Anterior cingulate cortex (tissue), 58 donors: Measurements from ENCODE around the gene FAM78B.

Source experiments
- DNase-seq, 58 donors: peaks; one replicate each; lab custom pipeline; 2025; lab: John Stamatoyannopoulos, UW

Gene FAM78B, protein sequence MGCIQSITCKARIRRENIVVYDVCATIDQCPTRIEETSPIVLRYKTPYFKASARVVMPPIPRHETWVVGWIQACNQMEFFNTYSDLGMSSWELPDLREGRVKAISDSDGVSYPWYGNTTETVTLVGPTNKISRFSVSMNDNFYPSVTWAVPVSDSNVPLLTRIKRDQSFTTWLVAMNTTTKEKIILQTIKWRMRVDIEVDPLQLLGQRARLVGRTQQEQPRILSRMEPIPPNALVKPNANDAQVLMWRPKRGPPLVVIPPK

DNA sequence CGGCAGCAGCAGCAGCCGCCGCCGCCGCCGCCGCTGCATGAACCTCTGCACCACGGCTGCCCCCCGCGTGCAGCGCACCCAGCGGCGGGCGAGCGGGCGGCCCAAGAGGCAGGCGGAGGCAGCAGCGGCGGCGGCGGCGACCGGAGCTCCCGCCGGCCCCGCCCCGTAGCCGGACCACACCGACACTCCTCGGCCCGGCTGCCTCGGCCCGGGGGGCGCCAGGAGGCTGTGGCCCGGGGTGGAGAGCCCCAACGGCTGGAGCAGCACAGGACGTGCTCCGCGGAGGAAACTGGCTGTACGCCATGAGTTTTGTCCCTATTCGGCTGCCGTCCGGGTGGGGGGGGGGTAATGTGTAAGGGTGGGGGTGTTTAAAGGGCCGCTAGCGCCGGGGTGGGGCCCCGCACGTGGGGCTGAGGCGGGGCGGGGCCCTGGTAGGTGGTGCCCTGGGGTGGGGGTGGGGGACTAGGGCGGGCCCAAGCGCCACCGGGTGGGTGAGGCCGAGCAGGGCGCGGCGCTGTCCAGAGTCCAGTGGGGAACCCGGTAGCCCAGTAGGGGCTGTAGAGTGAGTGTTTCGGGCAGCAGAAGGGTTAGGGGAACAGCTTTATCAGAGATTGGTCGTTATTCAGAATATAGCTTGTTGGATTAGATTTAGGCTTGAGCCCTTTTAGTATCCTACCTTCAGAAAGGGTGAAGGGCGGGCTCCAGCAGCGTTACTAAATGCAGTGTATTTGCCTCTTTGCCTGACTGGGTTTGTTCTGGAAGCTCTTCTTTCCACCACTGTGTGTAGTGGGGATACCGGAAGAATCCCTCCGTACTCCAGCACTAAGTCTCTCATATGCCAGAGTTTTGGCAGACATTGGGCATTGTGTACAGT, at the start of gene FAM78B:
FAM78B (minus strand) TSS at position 304 of the 874 bp plus-strand sequence. CDS start 753 bp downstream, outside the sequence.
- peak in 53 of 58 donors; percentile 7 to 81 (median 58) for DNase-seq

- DNase-seq: no peak
These were observed 35.7 kb upstream of the FAM78B start for GRCh38 chr1:166202546-166202945.

DNA sequence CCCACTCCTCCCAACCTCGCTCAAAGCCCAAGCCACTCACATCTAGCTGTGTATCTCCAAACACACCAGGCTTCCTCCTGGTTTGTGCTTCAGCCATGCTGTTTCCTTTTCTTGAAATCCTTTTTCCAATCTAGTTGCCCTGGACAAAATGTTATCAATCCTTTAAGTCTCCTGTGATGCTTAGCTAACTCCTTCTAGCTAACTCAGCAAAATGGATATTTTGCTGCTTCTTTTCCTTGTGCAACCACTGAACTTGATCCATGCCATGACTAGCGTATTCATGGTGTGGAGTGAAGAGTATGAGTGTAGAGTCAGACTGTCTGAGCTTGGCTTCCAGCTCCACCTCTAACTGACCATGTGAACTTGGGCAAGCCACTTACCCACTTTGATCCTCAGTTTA, 33.9 kb upstream of the FAM78B start:
- no peak for DNase-seq

- DNase-seq: no peak
These were observed 30.8 kb upstream of the FAM78B start for GRCh38 chr1:166197597-166197996.

DNA sequence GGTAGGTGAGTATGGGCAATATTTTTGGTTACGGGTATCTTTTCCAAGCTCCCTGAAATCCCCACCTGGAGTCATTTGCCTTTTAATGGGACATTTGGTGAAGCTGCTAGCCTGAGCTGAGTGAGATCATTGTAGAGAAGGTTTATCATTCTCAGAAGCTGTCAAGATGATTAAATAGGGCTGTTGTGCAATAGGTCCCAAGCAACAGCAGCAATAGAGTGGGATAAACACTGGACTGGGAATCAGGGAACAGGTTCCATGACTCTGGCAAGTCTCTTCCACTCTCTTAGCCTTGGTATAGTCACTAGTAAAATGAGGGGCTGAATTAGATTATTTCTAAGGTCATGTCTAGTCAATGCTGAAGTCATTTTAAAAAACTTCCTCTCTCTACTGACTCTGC, 30.3 kb upstream of the FAM78B start:
- DNase-seq: no peak

DNA sequence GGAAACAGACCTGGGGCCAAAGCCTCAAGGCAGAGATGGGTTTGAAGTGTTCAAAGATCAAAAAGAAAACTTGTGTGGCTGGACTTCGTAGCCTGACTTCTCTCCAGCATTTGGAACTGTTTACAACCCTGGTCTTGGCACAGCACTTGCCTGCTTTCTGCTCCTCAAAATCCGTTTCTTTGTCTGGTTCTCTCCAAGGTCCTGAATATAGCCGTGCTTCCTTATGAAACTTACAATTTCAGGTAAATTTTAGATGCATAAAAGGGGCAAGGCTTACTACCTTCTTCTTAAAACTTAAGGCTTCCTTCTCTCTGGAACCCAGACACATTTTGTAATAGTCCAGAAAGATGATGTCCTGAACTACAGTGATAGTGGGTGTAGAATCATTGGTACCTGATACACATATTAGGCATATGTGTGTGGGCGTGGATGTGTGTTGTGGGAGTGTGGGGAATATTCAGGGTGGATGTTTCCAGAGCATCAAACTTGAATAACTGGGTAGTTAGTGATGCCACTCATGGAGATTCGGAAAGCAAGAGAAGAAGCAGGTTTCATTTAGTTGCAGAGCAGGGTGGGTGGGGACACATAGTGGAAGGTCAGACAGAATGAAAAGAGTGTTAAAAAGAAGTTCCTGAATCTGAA, 26.4 kb upstream of the FAM78B start:
- no peak for DNase-seq

GRCh38 chr1:166190400-166190799, 23.6 kb upstream of the FAM78B start:
- no peak for DNase-seq

- no peak for DNase-seq
These were observed 22.3 kb upstream of the FAM78B start for GRCh38 chr1:166189126-166189525.

DNA sequence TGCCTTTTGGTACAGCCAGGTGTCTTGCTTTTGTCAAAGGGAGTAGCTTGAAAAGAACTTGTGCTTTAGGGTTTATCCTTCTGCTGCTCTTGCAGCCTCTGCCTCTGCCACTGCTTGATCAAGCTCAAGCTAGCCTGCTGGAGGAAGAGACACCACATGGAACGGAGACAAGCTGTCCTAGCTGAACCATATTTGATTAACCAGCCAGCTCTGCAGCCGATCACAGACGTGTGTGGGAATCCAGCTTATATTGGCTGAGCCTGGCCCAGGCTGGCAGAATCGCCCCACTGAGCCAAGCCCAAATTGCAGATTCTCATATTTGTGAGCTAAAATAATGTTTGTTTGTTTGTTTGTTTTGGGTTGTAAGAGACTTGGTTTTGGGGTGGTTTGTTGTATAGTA, 18.7 kb upstream of the FAM78B start:
- no peak for DNase-seq

GRCh38 chr1:166184897-166185296, 18.1 kb upstream of the FAM78B start:
- DNase-seq: peak in 1 of 58 donors; percentile 48

DNA sequence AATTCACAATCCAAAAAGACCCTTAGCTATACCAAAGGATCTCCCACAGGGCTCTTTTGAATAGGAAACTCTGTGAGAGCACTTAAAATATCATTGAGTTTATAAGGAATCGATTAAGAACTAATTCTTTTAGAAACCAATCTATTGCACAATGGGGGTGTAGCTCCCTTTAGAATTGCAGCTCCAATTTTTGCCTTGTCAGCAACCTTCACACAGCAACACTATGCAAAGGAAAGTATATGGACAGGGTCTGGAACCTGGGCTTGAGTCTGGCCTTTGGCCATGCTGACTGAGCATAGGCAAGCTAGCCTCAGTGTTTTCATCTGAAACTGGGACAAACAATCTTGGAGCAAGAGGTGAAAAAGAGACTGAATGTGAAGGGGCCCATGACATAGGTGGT, 17.2 kb upstream of the FAM78B start:
- no peak for DNase-seq

GRCh38 chr1:166182281-166182680, 15.5 kb upstream of the FAM78B start:
- DNase-seq: no peak

- DNase-seq: no peak
These were observed 9.6 kb upstream of the FAM78B start for GRCh38 chr1:166176416-166176815.

GRCh38 chr1:166175032-166175431, 8.2 kb upstream of the FAM78B start:
- DNase-seq: no peak

GRCh38 chr1:166174108-166174507, 7.3 kb upstream of the FAM78B start:
- DNase-seq: peak in 3 of 58 donors; percentile 3 to 25 (median 6)

GRCh38 chr1:166172106-166172505, 5.3 kb upstream of the FAM78B start:
- no peak for DNase-seq

- DNase-seq: no peak
These were observed 3.9 kb upstream of the FAM78B start for GRCh38 chr1:166170726-166171125.

GRCh38 chr1:166170075-166170474, 3.3 kb upstream of the FAM78B start:
- no peak for DNase-seq

GRCh38 chr1:166169182-166169581, 2.4 kb upstream of the FAM78B start:
- no peak for DNase-seq

GRCh38 chr1:166167572-166167925, 748 bp upstream of the FAM78B start:
- no peak for DNase-seq

GRCh38 chr1:166166329-166166697, 488 bp downstream of the FAM78B start:
- peak in 2 of 58 donors; percentile 20 to 34 for DNase-seq
